Ascending aorta (tissue), 2 donors: ENCODE measurements around the gene CHD6. TPM values are rescaled to one million over a fixed set of nuclear protein-coding genes. Genes with fewer than 3 reads are reported as not detected.

Source experiments
- DNase-seq, 2 donors: peaks; one replicate each; pipeline ENCODE4 v3.0.0-alpha.2; 2019; ENCODE audit warnings: low spot score in 2 of 2
- H3K27ac ChIP-seq, 2 donors: fragments of 200-600 bp; sonication (generic); one replicate each; pipeline ENCODE4 v1.5.1; 2016 to 2017; ENCODE audit warnings: mild to moderate bottlenecking in 1 of 2
- H3K27me3 ChIP-seq: fragments of 200-600 bp; sonication (generic); one replicate; pipeline ENCODE4 v1.5.1; 2017
- H3K36me3 ChIP-seq, 2 donors: fragments of 200-600 bp; sonication (generic); one replicate each; pipeline ENCODE4 v1.5.1; 2016
- H3K4me1 ChIP-seq, 2 donors: fragments of 200-600 bp; sonication (generic); one replicate each; pipeline ENCODE4 v1.5.1; 2016 to 2017; ENCODE audit warnings: mild to moderate bottlenecking in 1 of 2
- H3K4me3 ChIP-seq, 2 donors: fragments of 200-600 bp; sonication (generic); one replicate each; pipeline ENCODE4 v1.5.1; 2016 to 2017; ENCODE audit warnings: mild to moderate bottlenecking in 1 of 2
- H3K9me3 ChIP-seq, 2 donors: fragments of 200-600 bp; sonication (generic); one replicate each; pipeline ENCODE4 v1.5.1; 2016
- CTCF ChIP-seq, 3 experiments: fragments of 200-600 bp in 2 of 3; fragments of 450-650 bp in 1 of 3; sonication (generic) in 2 of 3; IDR thresholded peaks; one replicate each; pipeline ENCODE4 v1.5.1; 2016 to 2019; ENCODE audit warnings: antibody characterized with exemption in 3 of 3, mild to moderate bottlenecking in 1 of 3, moderate library complexity in 1 of 3
- intact Hi-C: fragments of 100-400 bp; cut with DNase I; formaldehyde crosslinking; loops from one replicate; pipeline ENCODE4 v1.15.1; 2023
- total RNA-seq: library from RNA; depleted of rRNA; stranded (reverse); fragments of >200 nt; gene quantifications from one replicate; pipeline ENCODE4 v1.1.0, GENCODE V29; 2016

The CHD6 gene
- total RNA-seq, 1 donor from 2014 or later, result 42.9 TPM

DNA sequence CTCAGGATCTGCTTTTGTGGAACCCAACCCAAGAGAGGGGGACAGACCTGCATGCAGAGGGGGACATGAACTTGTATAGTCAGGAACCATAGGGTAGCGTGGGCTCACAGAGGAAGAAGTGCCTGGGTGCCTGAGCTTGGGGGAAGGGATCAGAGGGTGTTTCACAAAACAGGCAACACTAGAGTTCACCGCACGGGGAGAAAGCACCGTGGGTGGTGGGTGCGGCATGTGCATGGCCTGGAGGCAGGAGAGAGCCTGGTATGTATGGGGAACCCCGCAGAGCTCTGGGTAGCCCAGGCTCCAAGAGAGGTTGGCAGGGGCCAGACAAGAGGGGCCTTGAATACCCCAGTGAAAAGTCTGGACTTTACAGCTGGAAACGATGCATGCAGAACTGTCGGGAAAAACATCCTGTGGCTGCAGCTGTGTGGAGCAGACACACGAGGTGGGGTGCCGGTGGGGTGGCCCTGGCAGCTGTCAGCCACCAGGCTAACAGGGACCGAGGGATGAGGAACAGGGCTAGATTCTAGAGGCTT lies 244.9 kb downstream of the CHD6 start:
- no peak for DNase-seq
- no peak overlapping the region for H3K27ac ChIP-seq
- no peaks in the 10 kb centered on the region for H3K9me3 ChIP-seq
- H3K4me1 ChIP-seq, result no peaks in the 10 kb centered on the region
- H3K36me3 ChIP-seq, result no peaks in the 10 kb centered on the region
- intact Hi-C loops, result no loop called here
- no peak for TF ChIP-seq CTCF (IDR thresholded peaks at IDR 0.05)
- H3K27me3 ChIP-seq, result no peaks in the 10 kb centered on the region
- H3K4me3 ChIP-seq, result no peak overlapping the region

- intact Hi-C loops, result no loop called here
- H3K4me1 ChIP-seq, result no peaks in the 10 kb centered on the region
- no peaks in the 10 kb centered on the region for H3K9me3 ChIP-seq
- DNase-seq, result no peak
- H3K27ac ChIP-seq, result no peak overlapping the region
- no peak for TF ChIP-seq CTCF (IDR thresholded peaks at IDR 0.05)
- H3K27me3 ChIP-seq, result no peaks in the 10 kb centered on the region
- H3K4me3 ChIP-seq, result no peak overlapping the region
- H3K36me3 ChIP-seq, result no peaks in the 10 kb centered on the region
Measured at GRCh38 chr20:41371371-41371770, 246.8 kb downstream of the CHD6 start.

DNA sequence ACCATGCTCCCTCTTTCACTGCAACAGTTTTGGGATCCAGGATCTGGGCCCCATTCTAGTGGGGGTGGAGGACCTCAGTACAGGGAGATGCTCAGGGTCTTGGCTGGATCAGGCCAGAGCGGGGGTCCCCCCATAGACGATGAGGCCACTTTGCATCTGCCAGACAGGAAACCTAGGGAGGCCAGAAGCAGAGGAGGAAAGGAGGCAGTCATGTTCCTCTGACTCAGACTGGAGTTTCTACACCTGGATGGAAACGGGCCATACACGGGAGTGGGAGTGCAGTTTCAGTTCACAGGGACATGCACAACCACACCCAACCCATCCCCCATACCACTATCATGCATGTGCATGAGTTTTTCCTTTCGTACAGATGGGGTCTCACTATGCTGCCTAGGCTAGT lies 248.0 kb downstream of the CHD6 start:
- Histone ChIP-seq H3K27me3 (no peaks in the 10 kb centered on the region), H3K4me1 (peaks cover 0 to 2% of the 10 kb centered on the region in 2 donors), H3K27ac (no peak overlapping the region), H3K36me3 (no peaks in the 10 kb centered on the region), H3K9me3 (no peaks in the 10 kb centered on the region), H3K4me3 (no peak overlapping the region)
- intact Hi-C loops, result no loop called here
- DNase-seq, result no peak
- no peak for TF ChIP-seq CTCF (IDR thresholded peaks at IDR 0.05)

DNA sequence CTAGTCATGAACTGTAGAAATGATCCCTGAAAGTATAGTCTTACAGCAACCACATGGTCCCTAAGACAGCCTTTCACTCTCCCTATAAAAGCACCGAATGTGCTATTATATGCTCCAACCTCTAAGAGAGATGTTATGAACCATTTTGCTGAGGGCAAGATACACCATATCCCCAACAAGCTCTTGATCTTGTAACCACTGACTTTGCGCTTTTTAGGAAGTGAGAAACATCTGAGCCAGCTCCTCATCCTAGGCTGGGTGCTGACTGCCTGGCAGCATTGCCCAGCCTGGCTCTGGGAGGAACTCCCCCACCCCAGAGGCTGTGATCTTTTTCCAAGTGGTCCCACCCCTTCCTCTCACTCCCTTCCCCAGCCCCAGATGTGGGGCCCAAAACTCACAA lies 248.5 kb downstream of the CHD6 start:
- TF ChIP-seq CTCF (IDR thresholded peaks at IDR 0.05), result no peak
- H3K36me3 ChIP-seq, result no peaks in the 10 kb centered on the region
- intact Hi-C loops, result no loop called here
- H3K4me1 ChIP-seq, result peaks cover 0 to 2% of the 10 kb centered on the region in 2 donors
- H3K27ac ChIP-seq, result no peak overlapping the region
- H3K27me3 ChIP-seq, result peaks cover 4% of the 10 kb centered on the region
- no peak for DNase-seq
- no peak overlapping the region for H3K4me3 ChIP-seq
- no peaks in the 10 kb centered on the region for H3K9me3 ChIP-seq

DNA sequence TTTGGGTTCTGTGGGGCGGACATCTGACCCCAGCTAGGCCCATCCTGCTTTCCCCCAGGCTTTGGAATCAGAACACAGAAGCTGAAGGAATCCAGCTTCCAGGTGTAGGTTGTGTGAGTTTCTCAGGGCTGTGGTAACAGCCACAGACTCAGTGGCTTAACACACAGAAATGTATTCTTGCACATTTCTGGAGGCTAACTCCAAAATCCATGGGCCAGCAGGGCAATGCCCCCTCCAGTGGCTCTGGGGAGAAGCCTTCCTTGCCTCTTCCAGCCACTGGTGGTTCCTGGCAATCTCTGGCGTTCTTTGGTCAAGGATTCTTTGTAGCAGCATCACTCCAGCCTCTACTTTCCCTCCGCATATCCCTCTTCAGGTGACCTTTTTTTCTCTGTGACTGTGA lies 250.2 kb downstream of the CHD6 start:
- no peak overlapping the region for H3K4me3 ChIP-seq
- no peaks in the 10 kb centered on the region for H3K36me3 ChIP-seq
- H3K27me3 ChIP-seq, result peaks cover 12% of the 10 kb centered on the region
- H3K9me3 ChIP-seq, result no peaks in the 10 kb centered on the region
- H3K4me1 ChIP-seq, result peaks cover 0 to 2% of the 10 kb centered on the region in 2 donors
- no peak for TF ChIP-seq CTCF (IDR thresholded peaks at IDR 0.05)
- no peak for DNase-seq
- intact Hi-C loops, result no loop called here
- H3K27ac ChIP-seq, result no peak overlapping the region

DNA sequence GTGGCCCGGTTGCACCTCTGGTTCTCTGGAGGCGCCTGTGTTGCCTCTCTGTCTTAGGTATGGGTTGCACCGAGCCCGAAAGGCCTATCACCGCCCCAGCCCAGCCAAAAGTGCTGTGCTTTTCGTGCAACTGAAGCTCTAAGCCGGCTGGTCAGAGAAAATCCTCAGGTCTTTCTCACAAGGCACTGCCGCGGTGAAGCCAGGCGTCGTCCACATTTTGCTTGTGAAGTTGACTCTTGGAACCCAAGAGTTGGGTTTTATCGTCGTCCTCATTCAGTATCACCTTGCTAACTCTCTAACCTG lies 250.8 kb downstream of the CHD6 start:
- no peak overlapping the region for H3K27ac ChIP-seq
- H3K4me1 ChIP-seq, result peaks cover 0 to 2% of the 10 kb centered on the region in 2 donors
- no peak for TF ChIP-seq CTCF (IDR thresholded peaks at IDR 0.05)
- H3K36me3 ChIP-seq, result no peaks in the 10 kb centered on the region
- H3K27me3 ChIP-seq, result peaks cover 12% of the 10 kb centered on the region
- no peaks in the 10 kb centered on the region for H3K9me3 ChIP-seq
- no peak for DNase-seq
- H3K4me3 ChIP-seq, result no peak overlapping the region
- intact Hi-C loops, result no loop called here
